SK-N-DZ (cell line): ENCODE data around the gene TAS1R3.

ENCODE experiments used
- DNase-seq: peaks from one replicate; pipeline ENCODE4 v3.0.0-alpha.2; 2015; ENCODE audit warnings: low spot score
- small RNA-seq, 2 experiments: library from RNA; depleted of rRNA; stranded (forward); fragments of <200 nt; gene quantifications; one replicate each; pipeline ENCODE3, GENCODE V24; 2014

The TAS1R3 gene

GRCh38 chr1:1370771-1371300 lies 39.8 kb downstream of the TAS1R3 start:
- DNase-seq = no peak

- DNase-seq = no peak
Observed at GRCh38 chr1:1371364-1371745, 40.3 kb downstream of the TAS1R3 start.

- peak; percentile 50 for DNase-seq
Observed at GRCh38 chr1:1371746-1372711, 40.9 kb downstream of the TAS1R3 start.

- DNase-seq = no peak
Observed at GRCh38 chr1:1373051-1373814, 42.2 kb downstream of the TAS1R3 start.

GRCh38 chr1:1373815-1374588 lies 42.9 kb downstream of the TAS1R3 start:
- DNase-seq = no peak

- DNase-seq = no peak
Observed at GRCh38 chr1:1374589-1374928, 43.5 kb downstream of the TAS1R3 start.

- DNase-seq = peak; percentile 99
Observed at GRCh38 chr1:1374929-1375662, 44.0 kb downstream of the TAS1R3 start, which contains the start of gene AURKAIP1. Gene AURKAIP1 (minus strand): TSS chr1:1375207. CDS start chr1:1374756, 451 bp downstream.

- DNase-seq = no peak
Observed at GRCh38 chr1:1376551-1377226, 45.6 kb downstream of the TAS1R3 start.

GRCh38 chr1:1377540-1378205 lies 46.6 kb downstream of the TAS1R3 start:
- no peak for DNase-seq

- no peak for DNase-seq
Observed at GRCh38 chr1:1380860-1381259, 49.8 kb downstream of the TAS1R3 start.

- DNase-seq = no peak
Observed at GRCh38 chr1:1381294-1381693, 50.2 kb downstream of the TAS1R3 start.

Small RNA genes within 50 kb of the gene (small RNA-seq; reads per million reads assigned to genes)
- gene MIR6726 = 0 to 0.04 reads per million in 2 experiments
